Coronary artery (tissue), 2 donors: ENCODE measurements around the gene TENT4B.
A peak's percentile ranks its signal among the peaks of the same experiment; 100 is the strongest.

Source experiments
- DNase-seq: peaks from one replicate; pipeline ENCODE4 v3.0.0-alpha.2; 2017; ENCODE audit warnings: low spot score
- H3K27ac ChIP-seq, 2 donors: fragments of 200-600 bp; sonication (generic); one replicate each; pipeline ENCODE4 v1.5.1; 2016 to 2019
- H3K4me3 ChIP-seq: fragments of 200-600 bp; sonication (generic); 2 replicates; pipeline ENCODE4 v1.5.1; 2016; ENCODE audit warnings: mild to moderate bottlenecking, moderate library complexity
- TF ChIP-seq, protein P1 (sequence below): fragments of 200-600 bp; sonication (generic); IDR thresholded peaks from one replicate; pipeline ENCODE4 v1.5.1; 2019; ENCODE audit warnings: antibody characterized with exemption

Gene TENT4B

DNA sequence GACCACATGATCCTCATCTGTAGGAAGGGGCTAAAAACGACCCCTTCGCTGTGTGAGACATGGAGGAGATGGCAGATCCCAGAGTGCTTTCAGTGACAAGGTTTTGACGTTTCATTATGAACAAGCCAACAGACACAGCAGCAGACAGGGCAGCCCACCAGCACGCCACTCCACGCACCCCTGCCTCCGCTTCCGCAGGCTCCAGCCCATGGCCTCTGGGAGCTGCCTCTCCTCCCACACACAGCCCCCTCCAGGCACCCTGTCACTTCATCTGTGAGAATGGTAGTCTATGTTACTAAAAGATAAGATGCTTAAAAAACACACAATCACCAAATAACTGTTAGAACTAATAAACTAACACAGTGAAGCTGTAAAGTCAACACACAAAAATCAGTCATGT is 101.0 kb downstream of the TENT4B start:
- TF ChIP-seq, protein P1, sequence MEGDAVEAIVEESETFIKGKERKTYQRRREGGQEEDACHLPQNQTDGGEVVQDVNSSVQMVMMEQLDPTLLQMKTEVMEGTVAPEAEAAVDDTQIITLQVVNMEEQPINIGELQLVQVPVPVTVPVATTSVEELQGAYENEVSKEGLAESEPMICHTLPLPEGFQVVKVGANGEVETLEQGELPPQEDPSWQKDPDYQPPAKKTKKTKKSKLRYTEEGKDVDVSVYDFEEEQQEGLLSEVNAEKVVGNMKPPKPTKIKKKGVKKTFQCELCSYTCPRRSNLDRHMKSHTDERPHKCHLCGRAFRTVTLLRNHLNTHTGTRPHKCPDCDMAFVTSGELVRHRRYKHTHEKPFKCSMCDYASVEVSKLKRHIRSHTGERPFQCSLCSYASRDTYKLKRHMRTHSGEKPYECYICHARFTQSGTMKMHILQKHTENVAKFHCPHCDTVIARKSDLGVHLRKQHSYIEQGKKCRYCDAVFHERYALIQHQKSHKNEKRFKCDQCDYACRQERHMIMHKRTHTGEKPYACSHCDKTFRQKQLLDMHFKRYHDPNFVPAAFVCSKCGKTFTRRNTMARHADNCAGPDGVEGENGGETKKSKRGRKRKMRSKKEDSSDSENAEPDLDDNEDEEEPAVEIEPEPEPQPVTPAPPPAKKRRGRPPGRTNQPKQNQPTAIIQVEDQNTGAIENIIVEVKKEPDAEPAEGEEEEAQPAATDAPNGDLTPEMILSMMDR, result no peak
- no peak for DNase-seq
- no peak overlapping the region for H3K4me3 ChIP-seq
- H3K27ac ChIP-seq, result no peak overlapping the region

DNA sequence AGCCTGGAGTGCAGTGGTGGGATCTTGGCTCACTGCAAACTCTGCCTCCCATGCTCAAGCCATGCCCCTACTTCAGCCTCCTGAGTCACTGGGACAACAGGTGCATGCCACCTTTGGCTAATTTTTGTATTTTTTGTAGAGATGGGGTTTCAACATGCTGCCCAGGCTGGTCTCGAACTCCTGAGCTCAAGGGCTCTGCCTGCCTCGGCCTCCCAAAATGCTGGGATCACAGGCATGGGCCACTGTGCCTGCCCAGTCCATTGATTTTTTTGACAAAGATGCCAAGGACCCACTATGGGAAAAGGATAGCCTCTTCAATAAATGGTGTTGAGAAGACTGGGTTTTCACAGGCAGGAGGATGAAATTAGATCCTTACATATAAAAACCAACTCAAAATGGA is 102.4 kb downstream of the TENT4B start:
- TF ChIP-seq, protein P1, result no peak
- DNase-seq, result no peak
- H3K4me3 ChIP-seq, result no peak overlapping the region

DNA sequence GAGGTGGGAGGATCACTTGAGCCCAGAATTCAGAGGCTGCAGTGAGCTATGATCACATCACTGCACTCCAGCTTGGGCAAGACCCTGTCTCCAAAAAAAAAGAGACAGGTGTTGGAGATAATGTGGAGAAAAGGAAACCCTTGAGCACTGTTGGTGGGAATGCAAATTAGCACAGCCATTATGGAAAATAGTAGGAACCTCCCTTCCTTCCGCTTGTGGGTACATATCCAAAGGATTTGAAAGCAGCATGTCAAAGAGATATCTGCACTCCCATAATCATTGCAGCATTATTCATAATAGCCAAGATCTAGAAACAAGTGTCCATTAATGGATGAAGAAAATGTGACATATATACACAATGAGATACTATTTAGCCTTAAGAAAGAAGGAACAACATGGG is 103.5 kb downstream of the TENT4B start:
- TF ChIP-seq, protein P1, result no peak
- H3K4me3 ChIP-seq, result no peak overlapping the region
- no peak for DNase-seq
- H3K27ac ChIP-seq, result no peak overlapping the region

More for the DNA sequence above, 102.4 kb downstream of the TENT4B start:
- no peak overlapping the region for H3K27ac ChIP-seq

DNA sequence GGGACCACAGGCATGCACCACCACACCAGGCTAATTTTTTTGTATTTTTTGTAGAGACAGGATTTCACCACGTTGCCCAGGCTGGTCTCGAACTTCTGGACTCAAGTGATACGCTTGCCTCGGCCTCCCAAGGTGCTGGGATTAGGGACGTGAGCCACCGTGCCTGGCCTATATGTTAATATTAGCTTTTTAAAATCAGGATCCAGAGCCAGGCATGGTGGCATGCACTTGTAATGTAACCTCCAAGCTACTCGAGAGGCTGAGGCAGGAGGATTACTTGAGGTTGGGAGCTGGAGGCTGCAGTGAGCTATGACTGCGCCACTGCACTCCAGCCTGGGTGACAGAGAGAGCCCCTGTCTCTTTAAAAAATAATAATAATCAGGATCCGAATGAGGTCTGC is 104.8 kb downstream of the TENT4B start:
- TF ChIP-seq, protein P1, result no peak
- Histone ChIP-seq H3K4me3 (no peak overlapping the region), H3K27ac (no peak overlapping the region)
- DNase-seq, result no peak

DNA sequence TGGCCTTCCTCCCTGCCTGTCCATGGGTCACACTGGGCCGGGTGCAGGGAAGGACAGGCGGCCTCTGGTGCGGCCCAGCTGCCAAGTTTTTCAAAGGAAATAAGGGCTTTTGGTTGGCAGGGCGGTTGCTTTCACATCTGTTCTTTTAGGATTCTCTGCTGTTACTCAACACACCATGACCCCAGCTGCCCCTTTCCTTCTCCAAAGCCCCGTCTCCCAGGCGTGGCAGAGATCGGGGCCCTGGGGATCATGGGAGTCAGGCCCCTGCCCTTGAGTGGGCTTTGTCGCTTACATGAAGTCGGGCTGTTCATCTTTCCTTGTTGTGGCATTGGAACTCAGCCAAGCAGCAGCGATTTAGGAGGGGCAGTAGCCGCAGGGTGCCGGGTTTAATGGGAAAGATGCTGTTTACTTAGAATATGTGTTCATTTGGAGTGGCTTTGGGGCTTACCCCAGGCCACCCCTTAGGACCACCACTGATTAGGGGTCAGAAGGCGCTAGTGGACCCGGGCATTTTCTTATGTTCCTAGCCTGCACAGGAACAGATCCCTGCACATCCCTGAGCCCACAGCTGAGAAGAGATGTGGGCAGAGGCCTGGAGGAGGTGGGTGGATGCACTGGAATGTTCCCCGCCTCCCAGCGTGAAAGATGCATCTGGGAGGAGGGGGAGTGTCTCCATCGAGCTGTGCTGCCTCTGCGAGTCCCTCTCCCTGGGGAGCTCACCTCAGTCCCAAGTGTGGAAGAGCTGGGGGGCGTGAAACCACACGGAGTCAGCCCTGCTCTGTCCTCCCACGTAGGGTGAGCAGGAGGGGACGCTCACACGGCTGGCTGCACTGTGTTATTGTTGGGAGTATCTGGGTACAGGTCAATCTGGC is 106.5 kb downstream of the TENT4B start:
- Histone ChIP-seq H3K27ac (peak overlapping the region in 1 of 2 donors; percentile 63), H3K4me3 (peak overlapping the region; percentile 38)
- TF ChIP-seq, protein P1, result no peak
- DNase-seq, result peak; percentile 73

DNA sequence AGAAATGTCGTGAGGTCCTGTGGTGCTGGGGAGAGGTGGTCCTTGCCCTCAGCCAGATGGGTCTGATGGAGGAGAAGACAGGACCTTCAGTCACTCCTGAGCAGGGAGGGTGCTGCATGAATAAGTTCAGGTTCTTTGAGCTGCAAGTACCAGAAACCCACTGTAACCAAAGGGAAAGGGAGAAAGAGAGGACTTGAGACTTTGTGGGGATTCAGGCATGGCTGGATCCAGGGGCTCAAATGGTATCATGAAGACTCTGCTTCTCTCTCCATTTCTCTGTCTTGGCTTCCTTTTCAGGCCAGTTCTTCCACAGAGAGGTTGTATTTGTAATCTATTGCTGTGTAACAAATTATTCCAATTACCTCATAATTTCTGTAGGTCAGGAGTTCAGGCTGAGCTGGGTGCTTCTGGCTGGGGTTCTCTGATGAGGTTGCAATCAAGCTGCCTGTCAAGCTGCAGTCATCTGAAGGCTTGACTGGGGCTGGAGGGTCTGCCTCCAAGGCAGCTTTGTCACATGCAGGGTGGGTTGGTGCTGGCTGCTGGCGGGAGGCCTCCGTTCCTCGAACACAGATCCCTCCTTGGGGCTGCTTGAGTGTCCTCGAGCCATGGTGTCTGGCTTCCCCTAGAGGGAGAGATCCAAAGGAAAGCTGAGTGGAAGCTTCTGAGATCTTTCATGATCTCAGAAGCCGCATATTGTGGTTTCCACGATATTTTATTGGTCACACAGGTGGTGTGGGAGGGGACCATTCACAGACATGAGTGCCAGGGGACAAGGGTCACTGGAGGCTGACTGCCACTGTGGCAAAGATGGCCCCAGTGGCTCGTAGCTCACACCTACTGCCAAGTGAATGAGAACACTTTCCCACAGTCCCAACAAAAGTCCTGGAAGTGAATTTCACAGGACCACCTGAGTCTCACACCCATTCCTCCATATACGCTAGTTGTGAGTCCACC is 107.4 kb downstream of the TENT4B start:
- peak overlapping the region in 1 of 2 donors; percentile 63 for H3K27ac ChIP-seq
- no peak overlapping the region for H3K4me3 ChIP-seq
- TF ChIP-seq, protein P1, result no peak
- DNase-seq, result no peak
